Raji (cell line): ENCODE measurements around the gene PIP5KL1.

Source experiments
- POLR2A ChIP-seq: IDR thresholded peaks from 2 replicates; pipeline ENCODE4 v1.6.1; 2011; ENCODE audit warnings: low read depth, low read length, control low read depth; ENCODE audit not compliant: insufficient read depth

Gene PIP5KL1

GRCh38 chr9:127907867-127908659 lies 22.5 kb downstream of the PIP5KL1 start:
- TF ChIP-seq POLR2A: no peak

DNA sequence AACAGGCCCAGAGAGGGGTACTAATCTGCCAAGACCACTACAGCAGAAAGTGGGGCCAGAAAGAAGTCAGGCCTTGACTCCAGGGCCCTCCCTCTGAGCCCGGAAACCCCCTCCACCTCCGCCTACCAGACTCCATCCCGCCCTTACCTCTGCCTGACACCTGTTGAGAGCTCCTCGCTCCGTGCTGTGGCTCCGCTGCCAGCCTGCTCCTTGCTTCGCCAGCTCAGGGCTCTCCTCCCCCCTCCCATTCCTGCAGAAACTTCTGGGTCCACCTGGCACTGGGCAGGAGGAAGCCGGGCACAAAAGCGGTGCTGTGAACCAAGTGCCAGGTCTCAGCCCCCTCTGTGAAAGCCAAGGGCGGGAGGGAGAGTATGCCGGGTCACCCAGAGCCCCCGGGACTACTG lies 24.8 kb downstream of the PIP5KL1 start:
- no peak for TF ChIP-seq POLR2A

- TF ChIP-seq POLR2A: peak; percentile 39; the same call in 1 of the 2 replicates
Measured at GRCh38 chr9:127905004-127905728, 25.4 kb downstream of the PIP5KL1 start.

GRCh38 chr9:127904561-127905003 lies 26.0 kb downstream of the PIP5KL1 start:
- TF ChIP-seq POLR2A: no peak

- peak; percentile 43 for TF ChIP-seq POLR2A
Measured at GRCh38 chr9:127903557-127904475, 26.8 kb downstream of the PIP5KL1 start.

DNA sequence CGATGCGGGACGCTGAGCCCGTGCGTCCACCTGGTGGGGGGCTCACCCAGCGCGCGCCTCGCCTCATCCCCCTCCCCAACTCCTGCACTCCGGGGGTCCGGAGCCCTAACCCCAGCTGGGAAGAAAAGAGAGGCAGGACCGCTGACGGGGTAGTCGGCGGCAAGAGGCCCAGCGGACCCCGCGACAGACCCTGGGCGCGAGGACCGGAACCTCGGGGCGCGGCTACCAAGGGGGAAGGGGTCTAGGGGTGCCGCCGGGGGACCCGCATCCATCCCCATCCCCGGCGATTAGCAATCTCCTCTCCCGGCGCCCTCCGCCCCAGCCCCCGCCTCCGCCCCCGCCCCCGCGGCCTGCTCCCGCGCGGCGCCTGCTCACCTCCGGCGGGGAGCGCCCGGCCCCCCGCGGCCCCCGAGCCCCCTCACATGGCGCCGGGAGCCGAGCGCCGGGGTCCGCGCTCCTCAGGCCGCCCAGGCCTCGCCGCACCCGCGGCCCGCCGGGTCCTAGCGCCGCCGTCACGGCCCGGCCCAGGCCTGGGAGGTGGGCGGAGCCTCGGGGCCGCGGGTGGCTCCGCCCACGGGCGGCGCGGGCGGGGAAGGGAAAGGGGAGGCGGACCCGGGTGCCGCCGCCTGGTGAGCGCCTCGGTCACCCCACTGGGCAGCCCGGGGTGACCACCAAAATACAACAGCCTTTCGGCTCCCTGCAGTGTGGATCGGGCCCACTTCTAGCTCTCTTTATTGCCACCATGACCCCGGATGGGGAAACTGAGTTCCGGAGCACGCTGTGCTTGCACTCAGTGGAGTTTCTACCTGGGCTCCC lies 31.2 kb downstream of the PIP5KL1 start, which contains the start of gene ST6GALNAC6:
TSS of gene ST6GALNAC6 (minus strand) at position 476 of the 816 bp plus-strand sequence. CDS start 1,622 bp downstream, outside the sequence.
- TF ChIP-seq POLR2A: peak; percentile 62

GRCh38 chr9:127898433-127899127 lies 32.0 kb downstream of the PIP5KL1 start:
- no peak for TF ChIP-seq POLR2A

DNA sequence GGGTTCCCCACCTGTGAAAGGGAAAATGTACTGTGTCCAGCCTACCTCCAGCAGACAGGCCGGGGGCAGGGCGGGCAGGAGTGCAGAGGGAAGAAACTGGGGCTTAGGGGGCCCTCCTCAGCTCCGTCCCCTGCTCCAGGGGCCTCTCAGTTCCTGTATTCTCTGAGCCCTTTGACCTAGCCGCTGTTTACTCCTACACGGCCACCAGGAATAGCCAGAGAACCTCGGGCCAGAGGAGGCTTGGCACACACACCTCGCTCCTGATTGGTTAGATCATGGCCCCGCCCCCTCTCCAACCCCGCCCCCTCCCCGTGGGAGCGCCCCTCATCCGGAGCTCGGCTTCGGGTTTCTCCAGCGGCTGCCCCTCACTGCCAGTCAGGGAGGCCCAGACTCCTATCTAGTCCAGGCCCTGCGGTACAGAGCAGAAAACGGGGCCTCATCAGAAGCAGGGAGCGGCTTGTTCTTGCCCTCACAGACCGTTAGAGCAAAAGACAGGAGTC lies 33.3 kb downstream of the PIP5KL1 start:
- TF ChIP-seq POLR2A: no peak

DNA sequence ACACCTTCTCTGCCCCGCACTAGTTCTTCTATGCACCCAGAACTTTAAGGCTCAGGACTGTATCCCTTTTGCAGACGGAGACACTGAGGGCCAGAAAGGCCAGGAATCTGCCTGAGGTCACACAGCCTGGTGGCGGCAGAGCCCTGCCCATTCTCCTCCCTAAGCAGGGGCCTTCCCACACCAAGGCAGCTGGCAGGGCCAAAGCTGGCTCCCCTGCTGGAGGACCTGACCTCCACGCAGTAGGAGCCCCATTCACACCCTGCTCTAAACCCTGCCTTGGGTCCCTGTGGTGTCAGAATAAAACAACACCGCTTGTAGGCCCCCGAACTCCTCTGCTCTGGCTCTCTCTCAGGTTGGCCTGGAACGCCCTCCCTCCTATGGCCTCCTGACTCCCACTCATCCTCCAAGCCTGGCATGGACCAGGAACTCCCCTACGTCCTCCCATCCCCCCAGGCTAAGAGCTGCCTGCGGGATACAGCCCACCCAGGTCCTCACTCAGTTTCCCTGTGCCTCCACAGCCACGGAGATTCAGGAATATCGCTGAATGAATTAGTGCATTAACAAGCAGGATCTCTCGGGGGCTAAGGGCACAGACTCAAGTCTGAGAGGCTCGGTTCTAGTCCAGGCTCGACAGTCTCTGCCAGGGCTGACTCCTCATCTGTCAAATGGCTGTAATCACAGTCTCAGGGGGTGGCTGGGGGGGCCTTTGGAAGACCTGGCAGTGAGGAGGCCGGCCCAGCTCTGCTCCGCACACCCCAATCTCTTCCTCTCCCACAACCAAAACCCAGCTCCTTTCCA lies 34.0 kb downstream of the PIP5KL1 start:
- TF ChIP-seq POLR2A: no peak

GRCh38 chr9:127895811-127896210 lies 34.8 kb downstream of the PIP5KL1 start:
- no peak for TF ChIP-seq POLR2A

- no peak for TF ChIP-seq POLR2A
Measured at GRCh38 chr9:127893392-127893791, 37.2 kb downstream of the PIP5KL1 start.

GRCh38 chr9:127892831-127893230 lies 37.7 kb downstream of the PIP5KL1 start:
- TF ChIP-seq POLR2A: no peak

- no peak for TF ChIP-seq POLR2A
Measured at GRCh38 chr9:127890053-127890452, 40.5 kb downstream of the PIP5KL1 start.
